ENCODE measurements around the gene ZNF335.

DNA sequence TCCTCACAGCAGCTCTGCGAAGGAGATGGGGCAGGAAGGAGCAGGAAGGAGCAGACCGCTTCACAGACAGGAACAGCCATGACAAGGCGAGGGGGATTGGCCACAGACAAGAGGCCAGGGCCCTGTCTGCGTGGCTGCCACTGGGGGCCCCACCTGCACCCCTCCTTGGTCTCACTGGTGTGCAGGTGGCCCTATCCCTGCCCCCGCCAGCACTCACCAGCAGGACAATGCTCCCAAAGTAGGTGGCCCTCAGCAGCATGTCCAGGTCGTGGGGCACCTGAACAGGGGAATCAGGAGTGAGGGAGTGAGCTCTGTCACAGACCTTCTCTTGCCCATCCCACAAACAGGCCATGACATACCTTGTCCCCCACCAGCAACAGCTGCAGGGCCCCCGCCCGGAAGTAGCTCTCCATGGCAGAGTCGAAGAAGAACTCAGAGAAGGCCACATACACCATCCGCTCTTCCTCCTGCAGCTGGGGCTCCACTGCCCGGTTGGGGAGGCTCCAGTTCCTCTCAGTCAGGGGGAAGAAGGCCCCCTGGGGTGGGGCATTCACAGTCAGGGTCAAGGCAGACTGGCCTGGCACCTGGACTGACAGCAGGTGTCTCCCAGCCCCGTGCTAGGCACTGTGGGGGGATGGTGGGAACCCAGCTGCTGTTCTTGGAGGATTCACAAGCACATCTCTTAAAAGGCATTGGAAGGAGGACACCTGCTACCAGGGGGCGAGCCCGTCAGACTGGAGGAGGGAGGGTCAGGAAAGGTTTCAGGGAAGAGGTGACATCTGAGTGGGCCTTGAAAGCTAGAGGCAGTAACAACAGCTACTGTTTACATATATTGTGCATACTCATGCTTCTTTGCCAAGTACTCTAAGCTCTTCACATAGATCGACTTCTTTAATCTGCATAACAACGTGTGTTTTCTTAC, 67.2 kb downstream of the ZNF335 start:
- no peak for TF ChIP-seq BHLHE40 (IDR thresholded peaks at IDR 0.05; ENCODE audit: borderline replicate concordance)
- no peak for TF ChIP-seq L3MBTL2 (conservative IDR thresholded peaks at IDR 0.05)
- no peak for TF ChIP-seq HDGF (IDR thresholded peaks at IDR 0.05; ENCODE audit: borderline replicate concordance)
- TF ChIP-seq FOXA1 (IDR thresholded peaks at IDR 0.05) = no peak

Measured in HEK293T (cell line).